ENCODE measurements around the gene IRF9.

The IRF9 gene

GRCh38 chr14:24117179-24117578 is 43.9 kb upstream of the IRF9 start:
- Histone ChIP-seq H3K27ac (replicated peaks; ENCODE audit: low read length) (no peak overlapping the region), H3K4me2 (ENCODE audit: insufficient read depth, low read length, poor library complexity, severe bottlenecking) (no peak overlapping the region), H3K9ac (ENCODE audit: low read depth, low read length, poor library complexity) (no peak overlapping the region), H2AFZ (ENCODE audit: low read length) (no peak overlapping the region), H3K4ac (ENCODE audit: low read length) (no peak overlapping the region), H2BK15ac (ENCODE audit: low read length) (no peak overlapping the region), H3K36me3 (replicated peaks in 1 of 2; ENCODE audit: control insufficient read depth in 2 of 2, insufficient read depth in 2 of 2, low read length in 2 of 2) (peaks cover 21 to 57% of the 10 kb centered on the region in 2 donors), H3K18ac (ENCODE audit: low read length) (no peak overlapping the region), H2AK5ac (ENCODE audit: low read depth, low read length) (no peak overlapping the region), H3K4me3 (ENCODE audit: low read length in 2 of 2) (no peak overlapping the region), H2BK12ac (ENCODE audit: low read length) (no peak overlapping the region), H2BK120ac (ENCODE audit: low read depth, low read length) (no peak overlapping the region), H4K91ac (ENCODE audit: low read depth, low read length, poor library complexity) (no peak overlapping the region), H3K4me1 (ENCODE audit: control insufficient read depth in 2 of 2, insufficient read depth in 1 of 2, low read depth in 1 of 2, low read length in 2 of 2) (peaks cover 4 to 8% of the 10 kb centered on the region in 2 donors), H4K8ac (ENCODE audit: low read depth, low read length) (no peak overlapping the region), H3K14ac (ENCODE audit: low read length) (no peak overlapping the region), H3K27me3 (ENCODE audit: control insufficient read depth in 3 of 3, insufficient read depth in 3 of 3, low read depth in 1 of 3, low read length in 3 of 3) (no peaks in the 10 kb centered on the region), H3K9me3 (replicated peaks in 1 of 2; ENCODE audit: control insufficient read depth in 2 of 2, insufficient read depth in 1 of 2, low read depth in 1 of 2, low read length in 2 of 2) (no peaks in the 10 kb centered on the region), H3K23ac (ENCODE audit: low read depth, low read length, poor library complexity) (no peak overlapping the region), H3K79me1 (ENCODE audit: low read depth, low read length) (no peaks in the 10 kb centered on the region), H2BK5ac (ENCODE audit: low read length) (no peak overlapping the region)
- WGBS, 2 donors (ENCODE audit: extremely low coverage in 2 of 2, insufficient read length in 2 of 2, insufficient replicate concordance in 1 of 2): no CpG with 5 or more reads among the region's 6 CpGs
- DNase-seq (ENCODE audit: low spot score): no peak

- peaks cover 30 to 73% of the 10 kb centered on the region in 2 donors for H3K36me3 ChIP-seq (replicated peaks in 1 of 2; ENCODE audit: control insufficient read depth in 2 of 2, insufficient read depth in 2 of 2, low read length in 2 of 2)
- H3K27me3 ChIP-seq (ENCODE audit: control insufficient read depth in 3 of 3, insufficient read depth in 3 of 3, low read depth in 1 of 3, low read length in 3 of 3): no peaks in the 10 kb centered on the region
- H2BK120ac ChIP-seq (ENCODE audit: low read depth, low read length): no peak overlapping the region
- no peaks in the 10 kb centered on the region for H3K9me3 ChIP-seq (replicated peaks in 1 of 2; ENCODE audit: control insufficient read depth in 2 of 2, insufficient read depth in 1 of 2, low read depth in 1 of 2, low read length in 2 of 2)
- no peaks in the 10 kb centered on the region for H3K79me1 ChIP-seq (ENCODE audit: low read depth, low read length)
- no peak overlapping the region for H2AK5ac ChIP-seq (ENCODE audit: low read depth, low read length)
- H4K8ac ChIP-seq (ENCODE audit: low read depth, low read length): no peak overlapping the region
- H4K91ac ChIP-seq (ENCODE audit: low read depth, low read length, poor library complexity): no peak overlapping the region
- no peak overlapping the region for H3K4ac ChIP-seq (ENCODE audit: low read length)
- H3K4me1 ChIP-seq (ENCODE audit: control insufficient read depth in 2 of 2, insufficient read depth in 1 of 2, low read depth in 1 of 2, low read length in 2 of 2): peaks cover 4 to 8% of the 10 kb centered on the region in 2 donors
- H3K4me3 ChIP-seq (ENCODE audit: low read length in 2 of 2): no peak overlapping the region
- DNase-seq (ENCODE audit: low spot score): no peak
- H3K27ac ChIP-seq (replicated peaks; ENCODE audit: low read length): no peak overlapping the region
- H3K4me2 ChIP-seq (ENCODE audit: insufficient read depth, low read length, poor library complexity, severe bottlenecking): no peak overlapping the region
- no peak overlapping the region for H2BK12ac ChIP-seq (ENCODE audit: low read length)
- H2AFZ ChIP-seq (ENCODE audit: low read length): no peak overlapping the region
- H3K9ac ChIP-seq (ENCODE audit: low read depth, low read length, poor library complexity): no peak overlapping the region
- no peak overlapping the region for H3K18ac ChIP-seq (ENCODE audit: low read length)
- WGBS, 2 donors (ENCODE audit: extremely low coverage in 2 of 2, insufficient read length in 2 of 2, insufficient replicate concordance in 1 of 2): no CpG with 5 or more reads among the region's 6 CpGs
- no peak overlapping the region for H3K14ac ChIP-seq (ENCODE audit: low read length)
- H2BK5ac ChIP-seq (ENCODE audit: low read length): no peak overlapping the region
- H2BK15ac ChIP-seq (ENCODE audit: low read length): no peak overlapping the region
- H3K23ac ChIP-seq (ENCODE audit: low read depth, low read length, poor library complexity): no peak overlapping the region
Measured at GRCh38 chr14:24119691-24120090, 41.4 kb upstream of the IRF9 start.

GRCh38 chr14:24121210-24121609 is 39.9 kb upstream of the IRF9 start:
- Histone ChIP-seq H2BK12ac (ENCODE audit: low read length) (no peak overlapping the region), H4K91ac (ENCODE audit: low read depth, low read length, poor library complexity) (no peak overlapping the region), H3K36me3 (replicated peaks in 1 of 2; ENCODE audit: control insufficient read depth in 2 of 2, insufficient read depth in 2 of 2, low read length in 2 of 2) (peaks cover 30 to 70% of the 10 kb centered on the region in 2 donors), H3K79me1 (ENCODE audit: low read depth, low read length) (no peaks in the 10 kb centered on the region), H3K18ac (ENCODE audit: low read length) (no peak overlapping the region), H2BK15ac (ENCODE audit: low read length) (no peak overlapping the region), H4K8ac (ENCODE audit: low read depth, low read length) (no peak overlapping the region), H3K4me2 (ENCODE audit: insufficient read depth, low read length, poor library complexity, severe bottlenecking) (no peak overlapping the region), H3K4me3 (ENCODE audit: low read length in 2 of 2) (no peak overlapping the region), H3K9me3 (replicated peaks in 1 of 2; ENCODE audit: control insufficient read depth in 2 of 2, insufficient read depth in 1 of 2, low read depth in 1 of 2, low read length in 2 of 2) (no peaks in the 10 kb centered on the region), H3K4ac (ENCODE audit: low read length) (no peak overlapping the region), H3K14ac (ENCODE audit: low read length) (no peak overlapping the region), H3K27me3 (ENCODE audit: control insufficient read depth in 3 of 3, insufficient read depth in 3 of 3, low read depth in 1 of 3, low read length in 3 of 3) (no peaks in the 10 kb centered on the region), H3K23ac (ENCODE audit: low read depth, low read length, poor library complexity) (no peak overlapping the region), H3K4me1 (ENCODE audit: control insufficient read depth in 2 of 2, insufficient read depth in 1 of 2, low read depth in 1 of 2, low read length in 2 of 2) (no peaks in the 10 kb centered on the region), H2AK5ac (ENCODE audit: low read depth, low read length) (no peak overlapping the region), H2BK120ac (ENCODE audit: low read depth, low read length) (no peak overlapping the region), H3K27ac (replicated peaks; ENCODE audit: low read length) (no peak overlapping the region), H2BK5ac (ENCODE audit: low read length) (no peak overlapping the region), H2AFZ (ENCODE audit: low read length) (no peak overlapping the region), H3K9ac (ENCODE audit: low read depth, low read length, poor library complexity) (no peak overlapping the region)
- no CpG with 5 or more reads among the region's 8 CpGs for WGBS, 2 donors (ENCODE audit: extremely low coverage in 2 of 2, insufficient read length in 2 of 2, insufficient replicate concordance in 1 of 2)
- DNase-seq (ENCODE audit: low spot score): no peak

GRCh38 chr14:24122416-24122815 is 38.6 kb upstream of the IRF9 start:
- H3K14ac ChIP-seq (ENCODE audit: low read length): no peak overlapping the region
- no peak overlapping the region for H3K4ac ChIP-seq (ENCODE audit: low read length)
- no peak for DNase-seq (ENCODE audit: low spot score)
- no peak overlapping the region for H2BK120ac ChIP-seq (ENCODE audit: low read depth, low read length)
- H3K9ac ChIP-seq (ENCODE audit: low read depth, low read length, poor library complexity): no peak overlapping the region
- H2BK12ac ChIP-seq (ENCODE audit: low read length): no peak overlapping the region
- peaks cover 30 to 57% of the 10 kb centered on the region in 2 donors for H3K36me3 ChIP-seq (replicated peaks in 1 of 2; ENCODE audit: control insufficient read depth in 2 of 2, insufficient read depth in 2 of 2, low read length in 2 of 2)
- no peaks in the 10 kb centered on the region for H3K27me3 ChIP-seq (ENCODE audit: control insufficient read depth in 3 of 3, insufficient read depth in 3 of 3, low read depth in 1 of 3, low read length in 3 of 3)
- H4K91ac ChIP-seq (ENCODE audit: low read depth, low read length, poor library complexity): no peak overlapping the region
- no peak overlapping the region for H3K18ac ChIP-seq (ENCODE audit: low read length)
- H3K27ac ChIP-seq (replicated peaks; ENCODE audit: low read length): no peak overlapping the region
- H3K4me3 ChIP-seq (ENCODE audit: low read length in 2 of 2): no peak overlapping the region
- no peak overlapping the region for H2AFZ ChIP-seq (ENCODE audit: low read length)
- no peak overlapping the region for H4K8ac ChIP-seq (ENCODE audit: low read depth, low read length)
- H3K4me1 ChIP-seq (ENCODE audit: control insufficient read depth in 2 of 2, insufficient read depth in 1 of 2, low read depth in 1 of 2, low read length in 2 of 2): no peaks in the 10 kb centered on the region
- no peak overlapping the region for H2BK15ac ChIP-seq (ENCODE audit: low read length)
- WGBS, 2 donors (ENCODE audit: extremely low coverage in 2 of 2, insufficient read length in 2 of 2, insufficient replicate concordance in 1 of 2): no CpG with 5 or more reads among the region's 4 CpGs
- H2AK5ac ChIP-seq (ENCODE audit: low read depth, low read length): no peak overlapping the region
- H3K79me1 ChIP-seq (ENCODE audit: low read depth, low read length): no peaks in the 10 kb centered on the region
- no peak overlapping the region for H2BK5ac ChIP-seq (ENCODE audit: low read length)
- no peak overlapping the region for H3K4me2 ChIP-seq (ENCODE audit: insufficient read depth, low read length, poor library complexity, severe bottlenecking)
- no peaks in the 10 kb centered on the region for H3K9me3 ChIP-seq (replicated peaks in 1 of 2; ENCODE audit: control insufficient read depth in 2 of 2, insufficient read depth in 1 of 2, low read depth in 1 of 2, low read length in 2 of 2)
- H3K23ac ChIP-seq (ENCODE audit: low read depth, low read length, poor library complexity): no peak overlapping the region
